ENCODE results near the gene GAPVD1.
"Not testable (repeated sequence)": the region's sequence is repeated elsewhere in the genome, so short reads cannot be mapped to it uniquely, and the experiment has no call there.

Gene GAPVD1

DNA sequence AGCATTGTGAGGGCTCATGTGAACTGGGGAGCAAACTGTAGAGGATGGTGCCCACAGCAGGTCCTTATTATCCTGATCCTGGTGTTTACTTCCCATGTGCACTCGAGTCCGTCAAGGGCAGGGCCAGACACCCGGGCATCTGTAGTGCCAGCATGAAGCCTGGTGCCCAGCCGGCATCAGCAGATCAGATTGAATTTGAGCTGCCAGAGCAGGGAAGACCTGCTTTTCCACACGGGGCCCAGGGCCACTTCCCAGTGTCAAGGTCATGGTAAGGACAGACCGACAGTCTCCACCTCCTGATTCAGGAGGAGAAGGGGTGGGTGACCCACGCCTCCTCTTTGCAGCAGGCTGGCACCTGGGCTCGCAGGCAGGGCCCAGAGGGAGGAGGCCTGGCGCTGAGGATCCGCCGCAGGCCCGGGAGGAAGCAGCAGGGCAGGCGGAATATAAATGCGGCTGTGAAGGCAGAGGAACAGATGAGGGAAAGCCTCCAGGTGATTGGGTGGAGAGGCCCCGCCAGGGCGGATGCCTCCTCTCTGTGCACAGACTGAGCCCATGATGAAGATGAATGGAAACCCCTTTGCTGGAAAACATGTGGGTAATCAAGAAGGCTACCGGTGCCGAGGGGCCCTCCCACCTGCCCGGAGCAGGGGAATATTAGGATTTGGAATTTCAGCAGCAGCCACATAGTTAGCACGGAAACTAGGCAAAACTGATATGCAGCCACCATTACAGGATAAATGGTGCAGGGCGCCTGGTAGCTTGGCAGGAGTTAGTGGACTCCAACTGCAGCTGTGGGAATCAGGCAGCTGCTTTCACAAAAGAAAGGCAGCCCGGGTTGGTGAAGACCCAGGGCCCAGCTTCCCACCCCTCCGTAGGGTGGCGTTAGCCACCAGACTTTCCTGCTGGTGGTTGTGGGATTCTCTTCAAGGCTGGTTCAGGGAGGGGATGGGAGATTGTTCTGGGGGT is 114.9 kb downstream of the GAPVD1 start:
- peak; percentile 48 for DNase-seq

DNA sequence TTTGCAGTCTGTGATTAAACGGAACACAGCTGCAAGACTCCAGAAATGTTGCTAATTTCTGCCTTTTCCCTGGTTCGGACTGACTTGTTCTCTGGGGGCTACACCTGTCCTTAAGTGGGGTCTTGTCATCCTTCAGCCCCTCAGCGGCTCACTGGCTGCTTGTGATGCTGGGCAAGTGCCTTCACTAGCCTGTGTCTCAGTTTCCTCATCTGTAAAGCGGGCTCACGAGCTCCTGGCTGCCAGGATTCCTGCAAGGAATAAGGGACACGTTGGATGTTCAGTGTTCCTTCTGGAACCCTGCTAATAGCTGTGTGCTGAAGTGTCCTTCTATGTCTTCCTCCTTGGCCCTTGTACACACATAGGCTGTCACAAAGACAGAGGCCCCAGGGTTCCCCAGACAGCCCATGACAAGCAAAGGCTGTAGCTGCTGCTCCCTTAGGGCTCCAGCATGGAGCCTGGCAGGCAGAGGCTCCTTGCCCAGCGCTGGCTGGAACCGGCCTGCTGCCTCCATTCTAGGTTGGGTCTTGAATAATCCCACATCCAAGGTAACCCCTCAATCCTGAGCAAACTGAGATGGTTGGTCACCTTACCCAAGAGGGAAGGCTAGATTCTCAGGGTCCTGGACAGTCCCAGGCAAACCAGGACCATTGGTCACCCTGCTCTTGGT is 116.1 kb downstream of the GAPVD1 start:
- DNase-seq = no peak

GRCh38 chr9:125378778-125379177 is 117.2 kb downstream of the GAPVD1 start:
- DNase-seq = no peak

- no peak for DNase-seq
Measured at GRCh38 chr9:125379208-125379607, 117.6 kb downstream of the GAPVD1 start.

DNA sequence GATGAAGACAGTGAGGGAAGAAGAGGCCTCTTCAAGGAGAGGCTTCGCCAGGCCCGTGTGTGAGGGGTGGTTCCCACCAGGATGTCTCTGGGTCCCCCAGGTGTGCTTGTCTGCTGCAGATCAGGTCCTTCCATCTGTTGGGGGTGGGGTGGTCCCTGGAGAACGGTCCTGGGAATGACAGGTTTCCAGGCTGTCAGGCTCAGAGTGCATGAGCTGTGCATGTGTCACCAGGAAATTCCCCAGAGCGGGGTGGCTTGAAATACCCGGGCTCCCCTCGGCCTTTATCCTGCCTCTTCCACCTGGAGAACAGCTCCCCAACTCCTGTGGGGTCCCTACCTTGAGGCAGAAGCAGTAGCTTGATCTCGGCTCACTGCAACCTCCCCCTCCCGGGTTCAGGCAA is 118.8 kb downstream of the GAPVD1 start:
- peak; percentile 58 for DNase-seq

DNA sequence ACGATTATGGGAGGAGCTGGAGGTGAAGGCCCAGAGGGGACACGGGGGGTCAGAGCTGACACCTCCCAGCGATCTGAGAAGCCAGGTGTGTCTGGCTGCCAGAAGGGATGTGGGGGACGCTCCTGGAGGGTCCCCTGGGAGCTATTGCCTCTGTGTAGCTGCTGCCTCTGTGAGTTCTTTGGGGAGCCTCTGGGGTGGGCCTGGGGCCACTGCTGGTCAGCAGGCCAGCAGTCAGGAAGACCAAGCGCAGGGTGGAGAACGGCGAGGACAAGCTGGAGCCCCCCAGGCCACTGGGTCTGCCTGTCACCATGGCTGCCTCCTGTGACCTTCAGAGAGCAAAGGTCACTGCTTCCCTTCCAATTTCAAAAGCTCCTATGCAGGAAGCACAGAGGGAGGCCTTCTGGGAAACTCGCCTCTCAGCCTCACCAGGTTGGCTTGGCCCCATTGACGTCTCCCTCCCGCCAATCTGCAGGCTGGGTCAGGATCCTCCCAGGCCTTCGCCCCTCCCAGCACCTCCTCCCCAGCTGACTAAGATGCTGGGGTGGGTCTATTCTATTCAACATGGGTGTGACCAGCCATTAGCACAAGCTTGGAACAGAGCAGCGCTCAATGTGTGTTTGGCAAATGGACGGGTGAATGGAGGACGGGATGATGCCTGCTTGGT is 126.4 kb downstream of the GAPVD1 start:
- no peak for DNase-seq

DNA sequence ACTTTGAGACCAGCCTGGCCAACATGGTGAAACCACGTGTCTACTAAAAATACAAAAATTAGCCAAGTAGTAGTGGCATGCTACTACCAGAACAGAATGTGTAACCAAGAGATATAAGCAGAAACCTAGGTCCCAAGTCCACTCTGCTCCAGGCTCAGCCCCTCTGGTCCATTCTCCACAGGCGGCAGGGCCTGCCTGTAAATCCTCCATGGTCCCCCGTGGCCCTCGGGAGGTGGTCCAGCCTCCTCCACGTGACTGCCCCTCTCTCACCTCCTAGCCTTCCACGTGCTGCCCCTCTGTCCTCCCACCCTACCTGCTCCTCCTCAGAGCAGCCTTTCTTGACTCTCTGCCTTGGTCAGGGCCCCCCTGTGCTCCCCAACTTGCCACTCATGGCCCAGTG is 127.4 kb downstream of the GAPVD1 start:
- no peak for DNase-seq

DNA sequence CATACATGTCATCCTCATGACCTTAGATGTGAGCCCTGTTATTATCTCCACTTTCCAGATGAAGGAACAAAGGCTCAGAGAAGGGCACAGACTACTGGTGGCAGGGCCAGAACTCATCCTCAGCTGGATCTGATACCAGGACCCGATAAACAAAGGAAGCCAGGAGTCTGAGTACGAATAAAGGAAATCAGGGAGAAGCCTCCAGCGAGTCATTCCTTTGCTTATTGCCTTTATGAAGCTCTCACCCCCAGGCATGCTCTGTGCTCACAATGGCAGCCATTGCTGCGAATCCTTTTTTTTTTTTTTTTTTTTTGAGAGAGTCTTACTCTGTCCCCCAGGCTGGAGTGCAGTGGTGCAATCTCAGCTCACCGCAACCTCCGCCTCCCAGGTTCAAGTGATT is 130.1 kb downstream of the GAPVD1 start:
- no peak for DNase-seq

DNA sequence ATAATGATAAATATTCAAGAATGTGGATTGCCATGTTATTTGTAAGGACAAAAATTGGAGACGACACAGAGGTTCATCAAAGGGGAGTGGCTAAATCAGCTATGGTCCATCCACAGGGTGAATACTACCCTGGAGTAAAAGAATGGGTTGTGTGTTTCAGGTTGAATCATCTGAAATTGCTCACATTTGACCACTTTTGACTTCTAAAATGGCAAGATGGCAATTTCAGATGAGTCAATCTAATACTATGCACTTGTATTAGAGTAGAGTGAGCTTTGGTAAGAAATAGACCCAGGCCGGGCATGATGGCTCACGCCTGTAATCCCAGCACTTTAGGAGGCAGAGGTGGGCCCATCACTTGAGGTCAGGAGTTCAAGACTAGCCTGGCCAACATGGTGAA is 131.8 kb downstream of the GAPVD1 start:
- DNase-seq = no peak

DNA sequence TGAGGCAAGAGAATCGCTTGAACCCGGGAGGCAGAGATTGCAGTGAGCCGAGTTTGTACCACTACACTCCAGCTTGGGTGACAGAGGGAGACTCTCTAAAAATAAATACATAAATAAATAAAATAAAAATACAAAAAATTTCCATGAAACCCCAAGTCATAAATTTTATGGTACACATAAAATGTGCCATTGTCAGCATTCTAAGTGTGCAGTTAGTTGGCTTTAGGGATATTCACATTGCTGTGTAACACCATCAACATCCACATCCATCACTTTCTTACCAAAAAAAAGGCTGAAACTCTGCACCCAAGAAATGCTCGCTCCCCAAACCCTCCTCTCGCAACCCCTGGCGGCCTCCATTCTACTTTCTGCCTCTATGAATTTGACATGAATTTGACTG is 135.2 kb downstream of the GAPVD1 start:
- no peak for DNase-seq

DNA sequence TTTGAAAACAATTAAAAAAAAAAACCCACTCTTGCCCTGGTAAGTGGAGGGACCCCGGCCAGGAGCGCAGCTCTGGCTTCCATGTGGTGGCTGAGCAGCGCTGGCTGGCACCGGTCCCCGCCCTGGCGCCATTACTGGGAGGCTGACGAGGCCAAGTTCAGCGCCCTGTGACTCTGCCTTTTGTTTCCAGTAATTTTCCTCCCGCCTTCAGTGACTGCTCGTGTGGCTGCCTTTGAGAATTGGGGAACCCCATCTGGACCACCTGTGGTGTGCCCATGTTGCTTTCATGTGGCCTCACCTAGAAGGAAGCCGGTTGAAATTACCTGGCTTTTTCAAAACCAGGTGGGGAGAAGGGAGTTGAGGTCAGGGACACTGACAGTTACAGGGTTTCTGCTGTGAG is 136.1 kb downstream of the GAPVD1 start:
- DNase-seq = peak; percentile 62

- no peak for DNase-seq
Measured at GRCh38 chr9:125398243-125398642, 136.6 kb downstream of the GAPVD1 start.

DNA sequence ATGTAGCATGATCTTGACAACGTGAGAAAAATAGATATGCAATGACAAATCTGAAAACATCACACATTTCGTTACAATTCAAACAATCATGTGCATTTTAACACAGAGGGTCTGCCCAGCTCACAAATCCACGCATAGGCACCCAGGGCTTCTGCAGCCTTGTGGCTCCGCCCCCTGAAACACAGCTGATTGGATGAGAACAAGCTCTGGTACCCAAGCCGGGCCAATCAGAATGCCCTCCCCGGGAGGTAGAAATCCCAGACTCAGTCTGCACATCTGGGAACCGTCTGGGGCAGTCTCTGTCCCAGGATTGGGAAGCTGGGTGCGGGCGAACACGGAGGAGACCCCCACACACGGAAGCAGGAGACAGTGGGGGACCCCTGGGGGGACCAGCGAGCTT is 137.5 kb downstream of the GAPVD1 start:
- DNase-seq = no peak

DNA sequence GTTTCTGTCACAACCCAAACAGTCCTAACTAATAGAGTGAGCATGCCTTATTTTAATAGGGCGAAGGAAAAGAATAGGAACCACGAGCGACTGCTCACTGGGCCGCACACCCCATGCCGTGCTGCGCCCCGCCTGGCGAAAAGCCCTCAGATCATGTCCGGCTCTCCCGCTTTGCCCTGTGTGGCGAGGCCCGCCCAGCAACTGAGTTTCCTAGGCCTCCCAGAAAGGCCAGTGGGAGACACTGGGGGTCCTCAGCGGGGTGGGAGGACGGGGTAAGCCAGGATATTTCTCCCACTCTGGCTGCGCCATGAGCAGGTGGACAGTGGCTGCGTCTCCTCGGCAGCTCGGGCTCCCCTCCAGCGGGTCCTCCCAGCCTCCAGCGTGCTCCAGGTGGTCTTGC is 138.0 kb downstream of the GAPVD1 start:
- DNase-seq = no peak

DNA sequence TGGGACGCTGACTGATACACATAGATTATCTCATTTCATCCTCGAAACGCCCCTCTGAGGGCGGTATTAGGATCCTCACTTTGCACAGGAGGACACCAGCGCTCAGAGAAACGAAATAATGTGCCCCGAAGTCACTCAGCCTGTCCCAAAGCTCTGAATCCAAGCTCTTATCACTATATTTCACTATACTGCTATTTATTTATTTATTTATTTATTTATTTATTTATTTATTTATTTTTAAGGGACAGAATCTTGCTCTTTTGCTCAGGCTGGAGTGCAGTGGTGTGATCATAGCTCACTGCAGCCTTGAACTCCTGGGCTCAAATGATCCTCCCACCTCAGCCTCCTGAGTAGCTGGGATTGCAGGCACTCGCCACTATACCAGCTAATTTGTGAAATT is 138.6 kb downstream of the GAPVD1 start:
- DNase-seq = not testable (repeated sequence)

DNA sequence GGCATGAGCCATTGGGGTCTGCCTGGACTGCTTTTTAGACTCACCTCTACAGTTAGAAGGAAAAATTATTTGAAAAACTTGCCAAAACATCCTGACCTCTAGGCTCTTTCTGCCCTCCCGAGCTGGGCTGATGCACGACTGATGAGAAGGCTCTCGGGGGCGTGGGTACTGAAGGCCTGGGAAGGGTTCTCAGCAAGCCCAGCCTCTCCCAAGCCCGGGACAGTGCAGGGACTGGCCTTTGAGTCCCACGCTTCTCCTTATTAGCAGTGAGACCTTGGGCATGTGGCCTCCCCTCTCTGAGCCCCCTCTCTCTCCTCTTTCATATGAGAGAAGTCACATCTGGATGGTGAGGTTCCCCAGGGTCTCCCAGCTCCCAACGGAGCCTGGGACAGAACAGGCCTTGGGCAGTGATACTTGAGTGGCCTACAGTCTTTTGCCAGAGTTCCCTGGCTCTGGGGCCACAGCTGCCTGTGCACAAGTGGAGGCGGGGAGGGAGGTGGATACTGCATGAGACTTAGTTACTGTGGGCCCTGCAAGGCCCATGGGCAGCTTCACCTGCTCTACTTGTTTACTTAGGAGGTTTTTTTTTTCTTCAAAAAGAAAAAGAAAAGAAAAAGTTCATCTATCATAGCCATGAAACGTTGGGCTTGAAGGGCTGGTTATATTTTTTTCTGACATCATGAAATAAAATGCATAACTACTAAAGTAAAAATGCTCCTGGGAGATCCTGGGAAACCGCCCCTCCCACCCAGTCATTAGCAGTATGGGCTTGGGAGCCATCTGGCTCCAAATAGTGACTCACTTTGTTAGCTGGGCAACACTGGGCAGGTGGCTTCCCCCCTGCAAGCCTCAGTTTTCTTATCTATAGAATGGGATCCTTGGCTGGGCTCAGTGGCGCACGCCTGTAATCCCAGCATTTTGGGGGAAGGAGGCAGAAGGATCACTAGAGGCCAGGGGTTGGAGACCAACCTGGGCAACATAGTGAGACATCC is 139.4 kb downstream of the GAPVD1 start:
- DNase-seq = peak; percentile 26

GRCh38 chr9:125404733-125405132 is 143.1 kb downstream of the GAPVD1 start:
- no peak for DNase-seq

DNA sequence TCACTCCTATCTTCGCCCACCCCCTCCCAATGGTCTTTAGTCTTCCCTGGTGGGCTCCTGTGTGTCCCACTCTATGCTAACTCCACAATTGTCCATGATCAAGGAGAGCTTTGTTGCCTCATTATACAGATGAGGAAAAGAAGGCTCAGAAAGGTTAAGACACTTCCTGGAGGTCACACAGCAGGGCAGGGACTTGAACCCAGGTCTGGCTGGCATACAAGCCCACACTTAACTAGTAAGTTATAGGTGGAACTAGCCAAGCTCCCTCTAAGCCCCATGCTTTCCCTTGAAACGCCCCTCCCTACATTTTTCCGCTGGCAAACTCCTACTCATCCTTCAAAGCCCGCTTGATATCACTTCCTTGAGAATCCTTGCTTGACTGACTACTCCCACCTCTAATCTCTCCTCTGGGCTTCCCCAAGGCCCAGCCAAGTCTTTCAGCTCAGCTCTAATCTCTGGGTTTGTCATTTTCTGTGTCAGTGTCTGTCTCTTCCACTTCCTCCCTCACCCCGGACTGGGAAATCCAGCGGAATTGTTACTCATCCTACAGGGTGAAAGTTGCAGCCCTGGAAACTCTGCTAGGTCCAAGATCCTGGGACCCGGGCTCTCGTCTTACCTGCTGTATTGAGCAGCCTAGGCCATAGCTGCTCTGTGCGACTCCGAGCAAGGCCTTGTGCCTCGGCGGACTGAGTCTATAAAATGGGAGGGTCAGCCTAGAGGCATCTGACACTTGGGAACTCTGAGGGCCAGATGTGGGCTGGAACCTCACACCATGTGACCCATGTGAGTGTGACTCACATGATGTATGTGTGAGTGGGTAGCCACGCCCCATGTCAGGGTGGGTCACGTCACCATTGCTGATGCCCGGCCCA is 144.5 kb downstream of the GAPVD1 start:
- no peak for DNase-seq

GRCh38 chr9:125406810-125407087 is 145.1 kb downstream of the GAPVD1 start:
- no peak for DNase-seq

DNA sequence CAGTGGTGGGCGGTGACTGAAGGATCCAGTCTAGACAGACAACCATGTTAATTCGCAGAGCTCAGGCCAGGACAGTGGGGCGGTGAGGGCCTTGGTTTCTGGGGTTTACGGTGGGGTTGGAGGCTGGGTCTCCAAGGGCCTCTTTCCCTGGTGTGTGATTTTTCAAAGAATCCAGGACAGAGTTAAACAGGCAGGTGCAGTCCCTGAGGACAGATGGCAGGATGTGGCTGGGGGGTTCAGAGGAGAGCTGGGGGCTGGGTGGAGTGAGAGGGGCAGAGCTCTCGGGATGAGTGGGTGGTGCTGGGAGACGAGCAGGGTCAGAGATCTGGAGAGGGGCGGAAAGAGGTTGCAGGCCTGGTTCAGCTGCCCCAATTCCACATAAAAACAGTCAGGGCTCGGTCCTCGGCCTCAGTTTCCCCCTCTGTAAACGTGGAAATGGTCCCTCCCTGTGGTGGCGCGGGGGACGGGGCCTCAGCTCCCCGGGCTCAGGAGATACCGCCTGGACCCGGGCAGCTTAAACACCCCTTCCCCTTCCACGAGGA is 145.9 kb downstream of the GAPVD1 start:
- DNase-seq = no peak
